DOHH2 (cell line): ENCODE measurements around the gene HSPB8.

Experiments
- H3F3A ChIP-seq: fragments of 200-600 bp; sonication (generic), shearing (Covaris generic); 2 replicates; pipeline ENCODE4 v1.6.0; 2016; ENCODE audit warnings: antibody characterized with exemption, mild to moderate bottlenecking; ENCODE audit not compliant: control insufficient read depth, insufficient read depth
- H3K27ac ChIP-seq: fragments of 200-600 bp; sonication (generic); 2 replicates; pipeline ENCODE4 v1.5.1; 2014; ENCODE audit warnings: low read depth, mild to moderate bottlenecking, low read length, moderate library complexity
- H3K27me3 ChIP-seq: fragments of 200-600 bp; sonication (generic); 2 replicates; pipeline ENCODE4 v1.6.1; 2014; ENCODE audit warnings: mild to moderate bottlenecking, low read length, mixed read lengths; ENCODE audit not compliant: control insufficient read depth
- H3K36me3 ChIP-seq: fragments of 200-600 bp; sonication (generic); 2 replicates; pipeline ENCODE4 v1.6.1; 2014; ENCODE audit warnings: mild to moderate bottlenecking, low read length, moderate library complexity, mixed read lengths; ENCODE audit not compliant: control insufficient read depth
- H3K4me1 ChIP-seq: fragments of 200-600 bp; sonication (generic); 2 replicates; pipeline ENCODE4 v1.6.1; 2014; ENCODE audit warnings: mild to moderate bottlenecking, low read length, mixed read lengths; ENCODE audit not compliant: control insufficient read depth
- H3K4me2 ChIP-seq: fragments of 200-600 bp; sonication (generic); 2 replicates; pipeline ENCODE4 v1.6.0; 2014; ENCODE audit warnings: mild to moderate bottlenecking, low read length, moderate library complexity
- H3K4me3 ChIP-seq: fragments of 200-600 bp; sonication (generic); 2 replicates; pipeline ENCODE4 v1.5.1; 2014; ENCODE audit warnings: mild to moderate bottlenecking, low read length, mixed read lengths
- H3K79me2 ChIP-seq: fragments of 200-600 bp; sonication (generic); 2 replicates; pipeline ENCODE4 v1.6.1; 2014; ENCODE audit warnings: mild to moderate bottlenecking, low read length, mixed read lengths; ENCODE audit not compliant: control insufficient read depth
- H3K9me2 ChIP-seq: fragments of 200-600 bp; sonication (generic); replicated peaks from 2 replicates; pipeline ENCODE4 v1.6.1; 2014; ENCODE audit warnings: mild to moderate bottlenecking, low read length, mixed read lengths; ENCODE audit not compliant: control insufficient read depth
- H3K9me3 ChIP-seq: fragments of 200-600 bp; sonication (generic); 2 replicates; pipeline ENCODE4 v1.6.1; 2014; ENCODE audit warnings: antibody characterized with exemption, low read length, mixed read lengths; ENCODE audit not compliant: control insufficient read depth, insufficient read depth
- H4K20me1 ChIP-seq: fragments of 200-600 bp; sonication (generic); 2 replicates; pipeline ENCODE4 v1.6.0; 2014; ENCODE audit warnings: low read depth, mild to moderate bottlenecking, antibody characterized with exemption, low read length, moderate library complexity; ENCODE audit not compliant: control insufficient read depth, insufficient read depth
- EZH2phosphoT487 ChIP-seq: fragments of 200-600 bp; sonication (generic); IDR thresholded peaks from 2 replicates; pipeline ENCODE4 v1.6.1; 2017; ENCODE audit warnings: borderline replicate concordance, mild to moderate bottlenecking, antibody characterized with exemption, low read length, moderate library complexity, mixed read lengths
- TF ChIP-seq, protein P1 (sequence below): fragments of 200-600 bp; sonication (generic); IDR thresholded peaks from one replicate; pipeline ENCODE4 v1.5.1; 2014; ENCODE audit warnings: antibody characterized with exemption, mild to moderate bottlenecking, low read depth, low read length; ENCODE audit not compliant: poor library complexity, severe bottlenecking

HSPB8 gene

GRCh38 chr12:119168721-119169120 lies 10.0 kb upstream of the HSPB8 start:
- Histone ChIP-seq H3K36me3 (no peaks in the 10 kb centered on the region), H3K79me2 (no peaks in the 10 kb centered on the region), H3K9me3 (no peaks in the 10 kb centered on the region), H3K27me3 (no peaks in the 10 kb centered on the region), H4K20me1 (no peaks in the 10 kb centered on the region), H3K4me3 (no peak overlapping the region), H3K27ac (no peak overlapping the region), H3F3A (no peaks in the 10 kb centered on the region), H3K4me2 (no peak overlapping the region), H3K4me1 (no peaks in the 10 kb centered on the region), H3K9me2 (no peaks in the 10 kb centered on the region)
- TF ChIP-seq, protein P1, sequence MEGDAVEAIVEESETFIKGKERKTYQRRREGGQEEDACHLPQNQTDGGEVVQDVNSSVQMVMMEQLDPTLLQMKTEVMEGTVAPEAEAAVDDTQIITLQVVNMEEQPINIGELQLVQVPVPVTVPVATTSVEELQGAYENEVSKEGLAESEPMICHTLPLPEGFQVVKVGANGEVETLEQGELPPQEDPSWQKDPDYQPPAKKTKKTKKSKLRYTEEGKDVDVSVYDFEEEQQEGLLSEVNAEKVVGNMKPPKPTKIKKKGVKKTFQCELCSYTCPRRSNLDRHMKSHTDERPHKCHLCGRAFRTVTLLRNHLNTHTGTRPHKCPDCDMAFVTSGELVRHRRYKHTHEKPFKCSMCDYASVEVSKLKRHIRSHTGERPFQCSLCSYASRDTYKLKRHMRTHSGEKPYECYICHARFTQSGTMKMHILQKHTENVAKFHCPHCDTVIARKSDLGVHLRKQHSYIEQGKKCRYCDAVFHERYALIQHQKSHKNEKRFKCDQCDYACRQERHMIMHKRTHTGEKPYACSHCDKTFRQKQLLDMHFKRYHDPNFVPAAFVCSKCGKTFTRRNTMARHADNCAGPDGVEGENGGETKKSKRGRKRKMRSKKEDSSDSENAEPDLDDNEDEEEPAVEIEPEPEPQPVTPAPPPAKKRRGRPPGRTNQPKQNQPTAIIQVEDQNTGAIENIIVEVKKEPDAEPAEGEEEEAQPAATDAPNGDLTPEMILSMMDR, result no peak
- TF ChIP-seq EZH2phosphoT487, result no peak

GRCh38 chr12:119169150-119169549 lies 9.6 kb upstream of the HSPB8 start:
- Histone ChIP-seq H3K4me3 (no peak overlapping the region), H3K9me2 (no peaks in the 10 kb centered on the region), H3K27ac (no peak overlapping the region), H3K79me2 (no peaks in the 10 kb centered on the region), H3K4me2 (no peak overlapping the region), H3K27me3 (no peaks in the 10 kb centered on the region), H3K4me1 (no peaks in the 10 kb centered on the region), H3F3A (no peaks in the 10 kb centered on the region), H3K9me3 (no peaks in the 10 kb centered on the region), H3K36me3 (no peaks in the 10 kb centered on the region), H4K20me1 (no peaks in the 10 kb centered on the region)
- TF ChIP-seq, protein P1, result no peak
- no peak for TF ChIP-seq EZH2phosphoT487

DNA sequence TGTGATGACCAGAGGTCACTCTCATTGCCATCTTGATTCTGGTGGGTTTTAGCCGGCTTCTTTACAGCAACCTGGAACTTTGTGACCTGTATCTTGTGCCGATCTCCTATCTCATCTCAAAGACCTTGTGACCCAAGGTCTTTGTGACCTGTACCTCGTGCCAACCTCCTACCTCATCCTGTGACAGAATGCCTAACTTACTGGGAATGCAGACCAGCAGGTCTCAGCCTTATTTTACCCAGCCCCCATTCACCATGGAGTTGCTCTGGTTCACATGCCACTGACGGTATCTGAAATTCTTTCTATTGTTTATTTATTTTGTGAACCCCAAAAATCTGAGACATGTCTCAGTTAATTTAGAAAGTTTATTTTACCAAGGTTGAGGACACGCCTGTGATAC lies 7.4 kb upstream of the HSPB8 start:
- no peak overlapping the region for H3K4me2 ChIP-seq
- no peaks in the 10 kb centered on the region for H3K4me1 ChIP-seq
- no peaks in the 10 kb centered on the region for H3K36me3 ChIP-seq
- H3K27me3 ChIP-seq, result no peaks in the 10 kb centered on the region
- H3K9me3 ChIP-seq, result no peaks in the 10 kb centered on the region
- no peaks in the 10 kb centered on the region for H3K79me2 ChIP-seq
- no peaks in the 10 kb centered on the region for H3F3A ChIP-seq
- no peaks in the 10 kb centered on the region for H4K20me1 ChIP-seq
- no peaks in the 10 kb centered on the region for H3K9me2 ChIP-seq
- H3K4me3 ChIP-seq, result no peak overlapping the region
- no peak overlapping the region for H3K27ac ChIP-seq
- TF ChIP-seq, protein P1, result no peak
- no peak for TF ChIP-seq EZH2phosphoT487
